Astrocyte (in vitro differentiated cells and primary cell): ENCODE measurements around the gene CD7. TPM values are rescaled to one million over a fixed set of nuclear protein-coding genes. Genes with fewer than 3 reads are reported as not detected.

ENCODE experiments used
- DNase-seq: peaks from one replicate; pipeline ENCODE4 v3.0.0-alpha.2; 2010; ENCODE audit warnings: low read depth
- FAIRE-seq: peaks from 2 replicates; lab custom pipeline; 2011; peaks lifted over from hg19 to GRCh38; lab: Jason Lieb, UNC
- H2AFZ ChIP-seq: 2 replicates; pipeline ENCODE4 v1.6.0; 2012; ENCODE audit warnings: low read depth, low read length, inconsistent platforms
- H3K27ac ChIP-seq: 2 replicates; pipeline ENCODE4 v1.5.1; 2011; ENCODE audit warnings: low read depth, low read length, inconsistent platforms
- H3K27me3 ChIP-seq: 2 replicates; pipeline ENCODE4 v1.6.0; 2011; ENCODE audit warnings: low read length, inconsistent platforms; ENCODE audit not compliant: insufficient read depth
- H3K36me3 ChIP-seq: 2 replicates; pipeline ENCODE4 v1.5.1; 2011; ENCODE audit warnings: low read length, inconsistent platforms; ENCODE audit not compliant: insufficient read depth
- H3K4me1 ChIP-seq: 2 replicates; pipeline ENCODE4 v1.5.1; 2011; ENCODE audit warnings: low read length, inconsistent platforms; ENCODE audit not compliant: insufficient read depth
- H3K4me2 ChIP-seq: 2 replicates; pipeline ENCODE4 v1.6.0; 2012; ENCODE audit warnings: low read length, inconsistent platforms
- H3K4me3 ChIP-seq: 2 replicates; pipeline ENCODE4 v1.5.1; 2011; ENCODE audit warnings: low read depth, mild to moderate bottlenecking, low read length, inconsistent platforms; ENCODE audit not compliant: insufficient read depth
- H3K79me2 ChIP-seq: 2 replicates; pipeline ENCODE4 v1.6.0; 2012; ENCODE audit warnings: mild to moderate bottlenecking, low read length, inconsistent platforms; ENCODE audit not compliant: insufficient read depth
- H3K9ac ChIP-seq: 2 replicates; pipeline ENCODE4 v1.6.0; 2012; ENCODE audit warnings: mild to moderate bottlenecking, low read length, inconsistent platforms
- H3K9me3 ChIP-seq: 2 replicates; pipeline ENCODE4 v1.5.1; 2012; ENCODE audit warnings: low read depth, mild to moderate bottlenecking, low read length, inconsistent platforms; ENCODE audit not compliant: insufficient read depth
- H4K20me1 ChIP-seq: 2 replicates; pipeline ENCODE4 v1.6.0; 2012; ENCODE audit warnings: low read length, inconsistent platforms; ENCODE audit not compliant: insufficient read depth
- H3K27ac Mint-ChIP-seq: one replicate; pipeline ENCODE4 v1.8.0; 2021; ENCODE audit warnings: mild to moderate bottlenecking, mixed read lengths; ENCODE audit not compliant: unreplicated experiment
- H3K27me3 Mint-ChIP-seq: one replicate; pipeline ENCODE4 v1.8.0; 2021; ENCODE audit warnings: low read depth, mixed read lengths; ENCODE audit not compliant: unreplicated experiment
- H3K36me3 Mint-ChIP-seq: one replicate; pipeline ENCODE4 v1.8.0; 2021; ENCODE audit warnings: low read depth, mixed read lengths; ENCODE audit not compliant: unreplicated experiment
- H3K4me1 Mint-ChIP-seq: one replicate; pipeline ENCODE4 v1.8.0; 2021; ENCODE audit warnings: low read depth, mixed read lengths; ENCODE audit not compliant: unreplicated experiment
- H3K4me3 Mint-ChIP-seq: one replicate; pipeline ENCODE4 v1.8.0; 2021; ENCODE audit warnings: mild to moderate bottlenecking, moderate library complexity, mixed read lengths; ENCODE audit not compliant: unreplicated experiment
- H3K9me3 Mint-ChIP-seq: one replicate; pipeline ENCODE4 v1.8.0; 2021; ENCODE audit warnings: mild to moderate bottlenecking, mixed read lengths; ENCODE audit not compliant: unreplicated experiment
- EZH2 ChIP-seq: IDR thresholded peaks from 2 replicates; pipeline ENCODE4 v1.6.1; 2012; ENCODE audit warnings: mild to moderate bottlenecking, low read length, inconsistent platforms; ENCODE audit not compliant: insufficient read depth
- total RNA-seq: library from RNA; stranded (reverse); gene quantifications from 2 replicates; pipeline ENCODE4 v1.2.1, GENCODE V29; 2021
- TF ChIP-seq, protein P1 (sequence below): IDR thresholded peaks from 2 replicates; pipeline ENCODE4 v1.5.1; 2011; ENCODE audit warnings: low read depth, mild to moderate bottlenecking, inconsistent platforms, low read length, moderate library complexity; ENCODE audit not compliant: insufficient read depth

CD7 gene
- total RNA-seq, 1 donor from 2014 or later: 0.18 TPM

GRCh38 chr17:82291582-82292250 lies 25.7 kb downstream of the CD7 start:
- H3K36me3 Mint-ChIP-seq: no peaks in the 10 kb centered on the region
- peak overlapping the region; percentile 91 for H2AFZ ChIP-seq

GRCh38 chr17:82287868-82288801 lies 29.3 kb downstream of the CD7 start:
- Histone ChIP-seq H4K20me1 (no peaks in the 10 kb centered on the region), H3K36me3 (no peaks in the 10 kb centered on the region), H3K79me2 (no peaks in the 10 kb centered on the region), H3K4me2 (peak overlapping the region; percentile 69), H3K9ac (peak overlapping the region; percentile 34), H2AFZ (no peak overlapping the region), H3K27me3 (no peaks in the 10 kb centered on the region), H3K4me1 (peaks cover 21% of the 10 kb centered on the region), H3K9me3 (peaks cover 7% of the 10 kb centered on the region), H3K4me3 (no peak overlapping the region), H3K27ac (no peak overlapping the region)
- no peak overlapping the region for H3K27ac Mint-ChIP-seq
- no peaks in the 10 kb centered on the region for H3K27me3 Mint-ChIP-seq
- no peak overlapping the region for H3K4me3 Mint-ChIP-seq
- DNase-seq: peak; percentile 56
- FAIRE-seq: no peak
- H3K4me1 Mint-ChIP-seq: peaks cover 5% of the 10 kb centered on the region
- H3K9me3 Mint-ChIP-seq: no peaks in the 10 kb centered on the region
- TF ChIP-seq, protein P1, sequence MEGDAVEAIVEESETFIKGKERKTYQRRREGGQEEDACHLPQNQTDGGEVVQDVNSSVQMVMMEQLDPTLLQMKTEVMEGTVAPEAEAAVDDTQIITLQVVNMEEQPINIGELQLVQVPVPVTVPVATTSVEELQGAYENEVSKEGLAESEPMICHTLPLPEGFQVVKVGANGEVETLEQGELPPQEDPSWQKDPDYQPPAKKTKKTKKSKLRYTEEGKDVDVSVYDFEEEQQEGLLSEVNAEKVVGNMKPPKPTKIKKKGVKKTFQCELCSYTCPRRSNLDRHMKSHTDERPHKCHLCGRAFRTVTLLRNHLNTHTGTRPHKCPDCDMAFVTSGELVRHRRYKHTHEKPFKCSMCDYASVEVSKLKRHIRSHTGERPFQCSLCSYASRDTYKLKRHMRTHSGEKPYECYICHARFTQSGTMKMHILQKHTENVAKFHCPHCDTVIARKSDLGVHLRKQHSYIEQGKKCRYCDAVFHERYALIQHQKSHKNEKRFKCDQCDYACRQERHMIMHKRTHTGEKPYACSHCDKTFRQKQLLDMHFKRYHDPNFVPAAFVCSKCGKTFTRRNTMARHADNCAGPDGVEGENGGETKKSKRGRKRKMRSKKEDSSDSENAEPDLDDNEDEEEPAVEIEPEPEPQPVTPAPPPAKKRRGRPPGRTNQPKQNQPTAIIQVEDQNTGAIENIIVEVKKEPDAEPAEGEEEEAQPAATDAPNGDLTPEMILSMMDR: no peak
- TF ChIP-seq EZH2: no peak
- H3K36me3 Mint-ChIP-seq: no peaks in the 10 kb centered on the region

More at GRCh38 chr17:82291582-82292250, 25.7 kb downstream of the CD7 start:
- Histone ChIP-seq H3K4me1 (peaks cover 20% of the 10 kb centered on the region), H3K27ac (no peak overlapping the region), H4K20me1 (no peaks in the 10 kb centered on the region), H3K79me2 (no peaks in the 10 kb centered on the region), H3K4me3 (peak overlapping the region; percentile 71), H3K9ac (peak overlapping the region; percentile 84), H3K9me3 (peaks cover 7% of the 10 kb centered on the region), H3K36me3 (no peaks in the 10 kb centered on the region), H3K27me3 (no peaks in the 10 kb centered on the region), H3K4me2 (peak overlapping the region; percentile 92)
- TF ChIP-seq EZH2: no peak
- TF ChIP-seq, protein P1: no peak
- Mint-ChIP-seq H3K4me3 (peak overlapping the region; percentile 66), H3K27me3 (peaks cover 3% of the 10 kb centered on the region), H3K4me1 (peaks cover 2% of the 10 kb centered on the region), H3K27ac (peak overlapping the region; percentile 12), H3K9me3 (no peaks in the 10 kb centered on the region)
- no peak for FAIRE-seq
- no peak for DNase-seq
